Stimulated activated naive CD4-positive, alpha-beta T cell (primary cell): Measurements from ENCODE around the gene ZNF512B.
A peak's percentile ranks its signal among the peaks of the same experiment; 100 is the strongest.
"Not testable (repeated sequence)": the region's sequence is repeated elsewhere in the genome, so short reads cannot be mapped to it uniquely, and the experiment has no call there.

ENCODE experiments used
- DNase-seq, 6 experiments: peaks; one replicate each; lab custom pipeline; 2025; lab: John Stamatoyannopoulos, UW

Gene ZNF512B

GRCh38 chr20:63963784-63964301 lies 5.9 kb downstream of the ZNF512B start:
- no peak for DNase-seq

GRCh38 chr20:63963348-63963741 lies 6.4 kb downstream of the ZNF512B start:
- no peak for DNase-seq

GRCh38 chr20:63962426-63963347 lies 7.0 kb downstream of the ZNF512B start:
- DNase-seq = no peak

- no peak for DNase-seq
Observed at GRCh38 chr20:63961664-63962425, 7.9 kb downstream of the ZNF512B start.

GRCh38 chr20:63960654-63961621 lies 8.8 kb downstream of the ZNF512B start:
- DNase-seq = not testable (repeated sequence)

GRCh38 chr20:63959699-63960075 lies 10.0 kb downstream of the ZNF512B start:
- no peak for DNase-seq

- no peak for DNase-seq
Observed at GRCh38 chr20:63958964-63959698, 10.6 kb downstream of the ZNF512B start.

- DNase-seq = no peak
Observed at GRCh38 chr20:63958471-63958870, 11.3 kb downstream of the ZNF512B start.

GRCh38 chr20:63957690-63958441 lies 11.9 kb downstream of the ZNF512B start:
- no peak for DNase-seq

- peak in 5 of 6 experiments; percentile 27 to 47 (median 41) for DNase-seq
Observed at GRCh38 chr20:63957004-63957689, 12.6 kb downstream of the ZNF512B start.

- DNase-seq = no peak
Observed at GRCh38 chr20:63956664-63957003, 13.1 kb downstream of the ZNF512B start.

- peak; percentile 86 to 94 (median 90) for DNase-seq
Observed at GRCh38 chr20:63955827-63956663, 13.7 kb downstream of the ZNF512B start, which contains the start of gene UCKL1. TSS of gene UCKL1 (minus strand) at chr20:63956416. CDS start at chr20:63956372, 44 bp downstream.

- peak in 1 of 6 experiments; percentile 51 for DNase-seq
Observed at GRCh38 chr20:63955281-63955826, 14.4 kb downstream of the ZNF512B start.

GRCh38 chr20:63953764-63954429 lies 15.8 kb downstream of the ZNF512B start:
- no peak for DNase-seq

GRCh38 chr20:63952769-63953168 lies 17.0 kb downstream of the ZNF512B start:
- DNase-seq = no peak

- no peak for DNase-seq
Observed at GRCh38 chr20:63952210-63952535, 17.6 kb downstream of the ZNF512B start.

GRCh38 chr20:63951398-63952209 lies 18.1 kb downstream of the ZNF512B start:
- DNase-seq = no peak
